AML-193 (cell line): ENCODE measurements around the gene PDE4D.
"Not testable (repeated sequence)": the region's sequence is repeated elsewhere in the genome, so short reads cannot be mapped to it uniquely, and the experiment has no call there.

ENCODE experiments used
- DNase-seq, 2 experiments: peaks; one replicate each; lab custom pipeline; 2025; lab: John Stamatoyannopoulos, UW

PDE4D gene

DNA sequence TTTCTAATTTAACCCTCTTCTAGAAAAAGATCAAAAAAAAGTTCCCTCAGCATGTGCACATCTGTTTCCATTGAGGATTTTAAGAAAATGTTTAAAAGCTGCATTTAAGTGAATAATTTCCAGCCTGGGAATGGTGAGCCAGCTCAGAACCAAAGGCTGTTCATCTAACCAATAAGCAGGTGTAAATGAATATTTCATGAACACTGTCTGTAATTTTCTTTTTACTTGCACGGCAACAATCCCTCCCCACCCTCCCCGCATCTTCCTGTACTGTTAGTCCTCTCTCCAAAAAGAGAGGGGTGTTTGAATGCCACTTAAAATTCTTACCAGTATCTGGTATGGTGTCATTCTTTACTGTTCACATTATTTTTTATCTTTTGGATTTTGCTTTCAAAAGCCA lies 425.6 kb downstream of the PDE4D start:
- DNase-seq = no peak

DNA sequence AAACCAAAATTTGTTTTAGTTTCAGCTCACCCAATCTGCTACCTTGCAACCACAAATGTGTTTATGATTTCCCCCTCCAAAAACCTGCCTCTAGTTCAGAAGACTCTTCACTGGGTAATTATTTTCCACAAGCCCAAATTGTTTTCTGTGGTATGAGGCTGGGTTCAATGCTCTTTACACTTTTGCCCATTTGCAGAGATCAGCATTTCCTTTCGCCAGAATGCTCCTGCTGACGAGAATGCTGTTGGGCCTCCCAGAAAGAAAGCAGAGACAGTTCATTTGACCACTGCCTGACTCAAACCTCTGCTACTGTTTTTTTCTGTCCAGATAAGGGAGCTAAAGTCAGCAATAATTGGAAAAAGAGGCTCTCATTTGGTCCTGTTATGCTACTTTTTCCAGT lies 427.3 kb downstream of the PDE4D start:
- DNase-seq = no peak

DNA sequence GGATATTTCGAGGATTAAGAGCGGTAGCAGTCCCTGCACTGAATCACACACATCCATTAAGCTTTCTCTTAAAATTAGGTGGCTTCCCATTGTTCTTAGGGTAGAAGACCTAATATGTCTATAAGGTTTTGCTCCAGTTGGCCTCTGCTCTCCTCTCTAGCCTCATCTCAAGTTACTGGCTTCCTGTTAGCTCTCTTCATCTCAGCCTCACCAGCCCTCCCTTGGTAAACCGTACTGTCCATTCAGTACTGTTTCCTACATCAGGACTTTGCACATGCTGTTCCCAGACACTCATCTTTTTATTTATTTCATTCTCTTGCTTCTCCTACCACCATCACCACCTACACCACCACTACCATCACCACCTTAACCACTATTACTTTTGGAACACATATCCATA lies 428.6 kb downstream of the PDE4D start:
- DNase-seq = no peak

DNA sequence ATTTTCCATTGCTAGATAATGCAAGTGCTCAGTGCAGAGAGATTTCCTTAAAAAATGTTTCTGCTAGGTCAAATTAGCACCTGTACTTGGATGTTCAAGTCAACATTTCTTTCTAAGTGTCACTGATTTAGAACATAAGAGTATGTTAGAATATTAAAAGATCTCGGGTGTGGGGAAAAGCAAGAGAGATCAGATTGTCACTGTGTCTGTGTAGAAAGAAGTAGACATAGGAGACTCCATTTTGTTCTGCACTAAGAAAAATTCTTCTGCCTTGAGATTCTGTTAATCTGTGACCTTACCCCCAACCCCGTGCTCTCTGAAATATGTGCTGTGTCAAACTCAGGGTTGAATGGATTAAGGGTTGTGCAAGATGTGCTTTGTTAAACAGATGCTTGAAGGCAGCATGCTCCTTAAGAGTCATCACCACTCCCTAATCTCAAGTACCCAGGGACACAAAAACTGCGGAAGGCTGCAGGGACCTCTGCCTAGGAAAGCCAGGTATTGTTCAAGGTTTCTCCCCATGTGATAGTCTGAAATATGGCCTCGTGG lies 429.8 kb downstream of the PDE4D start:
- not testable (repeated sequence) for DNase-seq

DNA sequence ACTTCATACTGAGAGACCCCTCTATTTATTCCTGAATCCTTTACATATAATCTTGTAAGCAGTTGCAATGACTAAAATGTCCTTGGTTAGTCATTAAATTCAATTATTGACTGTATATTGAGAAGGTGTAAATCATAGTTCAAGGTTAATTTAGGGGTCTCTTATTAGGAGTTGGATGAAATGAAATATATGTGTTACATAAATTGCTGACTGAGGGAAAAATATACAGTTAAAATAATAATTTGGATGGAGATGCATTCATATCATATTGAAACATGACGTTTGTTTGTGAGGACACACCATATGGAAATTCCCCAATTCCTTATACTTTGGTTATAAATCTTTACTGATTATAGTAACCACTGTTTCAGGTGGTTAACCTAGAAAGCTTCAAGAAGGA lies 430.6 kb downstream of the PDE4D start:
- DNase-seq = no peak

DNA sequence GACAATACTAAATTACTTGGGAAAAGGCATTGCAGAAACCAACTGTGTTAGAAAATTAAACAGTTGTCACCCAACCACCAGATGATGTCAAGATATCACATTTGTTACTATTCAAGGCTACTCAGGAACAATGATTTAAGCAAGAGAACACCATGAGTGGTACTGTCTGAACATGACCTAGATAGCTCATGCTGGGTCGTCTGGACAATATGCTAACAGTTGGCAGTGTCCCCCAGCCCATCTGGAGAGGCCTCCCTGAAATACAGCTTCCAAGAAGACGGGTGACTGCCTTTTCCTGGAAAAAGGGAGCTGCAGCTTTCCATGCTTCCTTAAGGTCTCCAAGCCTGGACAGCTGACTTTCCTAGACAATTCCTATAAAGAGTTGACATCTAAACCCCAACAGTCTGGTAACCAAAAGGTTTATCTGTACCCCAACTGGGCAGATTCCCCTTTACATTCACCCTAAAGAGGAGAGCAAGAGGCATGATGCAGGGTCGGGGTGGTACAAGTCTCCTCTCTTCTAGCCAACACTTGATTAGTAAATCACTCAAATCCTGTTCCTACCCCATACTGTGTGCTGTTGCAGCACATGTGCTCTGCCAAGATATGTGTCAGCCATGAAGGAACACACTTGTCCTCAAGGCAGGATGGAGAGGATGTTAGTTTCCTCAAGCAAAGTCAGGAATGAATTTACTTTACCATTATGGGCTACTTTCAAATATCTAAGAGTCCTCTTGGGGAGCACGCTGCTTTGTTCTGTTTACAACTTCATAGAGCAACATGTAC lies 433.0 kb downstream of the PDE4D start:
- no peak for DNase-seq

DNA sequence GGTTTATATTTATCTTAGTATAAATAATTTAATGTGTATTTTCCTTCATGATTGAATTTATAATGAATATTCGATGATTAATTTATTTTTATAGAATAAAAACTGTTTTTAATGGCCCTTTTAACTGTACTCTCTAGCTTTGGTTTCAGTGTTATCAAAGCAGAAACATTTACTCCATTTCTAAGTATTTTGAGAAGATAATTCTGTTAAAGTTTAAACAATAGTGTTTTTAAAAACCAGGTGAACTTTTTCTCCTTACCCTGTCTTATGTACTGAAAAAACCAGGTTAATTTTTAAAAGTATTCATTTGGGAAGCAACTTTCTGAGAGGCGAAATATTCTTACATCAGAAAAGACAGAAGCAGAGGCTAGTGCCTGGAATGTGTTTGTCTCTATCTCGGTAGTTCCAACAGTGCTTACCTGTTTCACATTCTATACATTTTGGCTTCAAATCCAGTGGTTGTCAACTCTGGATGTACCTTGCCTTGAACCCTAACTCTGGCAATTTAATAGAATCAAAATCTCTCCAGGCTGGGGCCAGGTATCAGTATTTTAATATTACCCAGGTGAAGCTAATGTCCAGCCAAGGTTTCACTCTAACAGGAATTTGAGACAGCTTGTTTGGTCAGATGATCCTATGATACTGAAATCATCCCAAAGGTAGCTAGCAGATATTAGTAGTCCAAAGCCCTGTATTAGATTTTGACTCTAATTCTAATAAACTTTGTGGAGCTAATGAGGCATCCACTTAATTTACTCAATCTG lies 434.4 kb downstream of the PDE4D start:
- no peak for DNase-seq

DNA sequence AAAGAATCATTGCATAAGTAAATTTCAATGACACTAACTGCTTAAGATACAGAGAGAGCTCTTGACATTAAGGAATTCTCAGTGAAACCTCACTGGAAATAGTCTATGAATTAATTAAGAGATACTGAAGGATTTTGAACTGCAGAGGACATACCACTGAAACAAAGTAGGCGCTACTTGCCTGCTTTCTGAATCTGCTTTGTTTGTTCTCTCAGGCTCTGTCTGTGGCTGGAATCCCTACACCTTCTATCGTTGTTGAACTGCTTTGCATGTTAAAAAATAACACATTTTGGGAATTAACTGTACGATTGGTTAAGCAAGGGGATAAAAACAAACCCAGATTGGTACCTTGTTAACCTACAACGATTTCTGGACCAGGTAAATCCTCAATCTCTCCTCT lies 435.2 kb downstream of the PDE4D start:
- no peak for DNase-seq

DNA sequence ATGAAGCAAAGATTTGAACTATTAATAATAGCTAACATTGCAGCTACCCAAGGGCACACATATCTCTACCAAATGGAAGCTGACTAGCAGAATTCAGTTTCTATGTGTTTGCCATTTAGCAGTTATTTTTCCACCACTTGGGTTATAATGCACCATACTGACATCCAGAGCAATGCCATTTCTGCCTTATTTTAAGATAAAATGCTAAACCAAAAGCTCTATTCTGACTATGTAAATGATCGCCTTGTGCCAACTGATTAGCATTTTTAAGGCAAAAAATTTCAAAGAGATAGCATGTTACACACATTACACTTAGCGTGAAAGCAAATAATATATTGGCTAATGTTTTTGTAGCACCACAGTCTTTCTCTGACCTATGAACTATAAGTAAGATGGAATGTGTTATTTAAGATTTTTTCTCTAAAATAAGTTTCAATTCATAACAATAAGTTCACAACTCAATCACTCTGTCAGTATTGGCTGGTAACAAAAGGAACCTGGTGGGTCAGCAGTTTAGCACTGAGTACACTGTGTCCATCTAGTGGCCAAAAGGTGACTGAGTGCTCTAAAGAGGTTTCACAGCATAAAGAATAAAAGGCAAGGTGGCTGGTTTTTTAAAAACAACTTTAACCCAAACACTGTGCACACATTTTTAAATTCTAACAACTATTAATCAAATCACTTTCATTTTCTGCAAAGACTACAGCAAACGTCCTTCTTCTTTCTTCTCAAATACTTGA lies 443.5 kb downstream of the PDE4D start:
- DNase-seq = peak in 1 of 2 experiments; percentile 1

DNA sequence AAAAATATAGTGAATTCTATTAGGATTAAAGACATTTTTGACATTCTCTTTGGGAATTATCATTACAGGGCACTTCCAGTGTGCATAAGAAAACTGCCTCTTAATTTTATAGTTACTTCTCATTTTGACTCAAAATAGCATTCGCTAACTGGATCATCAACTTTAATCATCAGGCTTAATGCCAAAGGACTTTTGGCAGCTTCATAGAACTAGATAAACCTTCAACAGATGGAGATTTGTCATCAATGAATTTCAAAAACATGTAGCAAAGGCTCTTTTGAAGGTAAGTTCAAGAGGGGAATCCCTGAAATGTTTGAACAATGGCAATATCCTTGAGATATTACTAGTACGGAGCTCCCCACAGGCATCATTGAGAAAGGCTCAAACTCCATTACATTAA lies 447.2 kb downstream of the PDE4D start:
- DNase-seq = no peak

DNA sequence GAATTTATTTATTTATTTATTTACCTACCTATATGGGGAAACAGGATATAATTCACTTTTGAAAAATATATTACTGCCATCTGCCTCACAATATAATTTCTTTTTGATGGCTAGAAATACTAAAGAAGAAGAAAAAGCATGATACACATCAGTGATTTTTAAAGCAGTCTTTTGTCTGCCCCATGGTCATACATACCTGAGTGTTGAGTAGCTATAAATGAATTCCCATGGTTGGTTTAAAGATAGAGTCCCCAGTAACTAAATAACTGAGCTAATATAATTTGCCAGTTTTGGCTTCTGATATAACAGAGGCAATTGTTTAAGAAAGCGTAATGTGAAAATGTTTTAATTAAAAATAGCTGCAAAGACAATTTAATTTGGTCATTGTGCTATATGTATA lies 447.8 kb downstream of the PDE4D start:
- no peak for DNase-seq

DNA sequence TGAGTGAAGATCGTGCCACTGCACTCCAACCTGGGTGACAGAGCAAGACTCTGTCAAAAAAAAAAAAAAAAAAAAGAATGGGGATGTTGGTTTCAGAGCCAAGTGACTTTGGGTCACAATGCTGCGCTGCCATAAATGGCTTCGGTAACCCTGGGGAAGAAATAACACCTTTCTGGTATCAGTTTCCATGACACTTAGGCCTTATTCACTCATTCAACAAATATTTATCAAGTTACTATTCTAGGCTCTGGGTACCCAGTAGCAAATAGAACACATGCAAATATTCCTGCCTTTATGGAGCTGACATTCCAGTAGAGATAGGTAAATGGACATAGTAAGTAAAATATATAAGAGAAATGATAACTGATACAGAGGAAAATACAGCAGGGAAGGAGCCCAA lies 454.2 kb downstream of the PDE4D start:
- no peak for DNase-seq

DNA sequence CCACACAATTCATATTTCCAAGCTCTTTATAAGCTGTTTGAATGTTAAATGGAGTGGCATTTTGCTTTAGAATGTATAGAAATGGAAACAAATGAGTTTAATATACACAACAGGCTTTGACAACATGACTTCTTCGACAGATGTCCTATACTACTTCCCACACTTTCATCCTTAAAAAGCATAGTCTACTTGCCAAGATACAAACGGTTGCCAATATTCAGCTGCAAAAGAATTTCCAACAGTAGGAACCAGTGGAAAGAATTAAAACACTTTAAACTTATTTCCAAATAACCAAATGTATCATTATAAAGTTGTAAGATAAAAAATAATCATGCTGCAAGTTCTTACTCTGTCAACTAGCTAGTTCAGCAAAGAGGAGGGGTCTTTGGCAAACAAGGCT lies 456.4 kb downstream of the PDE4D start:
- DNase-seq = no peak

DNA sequence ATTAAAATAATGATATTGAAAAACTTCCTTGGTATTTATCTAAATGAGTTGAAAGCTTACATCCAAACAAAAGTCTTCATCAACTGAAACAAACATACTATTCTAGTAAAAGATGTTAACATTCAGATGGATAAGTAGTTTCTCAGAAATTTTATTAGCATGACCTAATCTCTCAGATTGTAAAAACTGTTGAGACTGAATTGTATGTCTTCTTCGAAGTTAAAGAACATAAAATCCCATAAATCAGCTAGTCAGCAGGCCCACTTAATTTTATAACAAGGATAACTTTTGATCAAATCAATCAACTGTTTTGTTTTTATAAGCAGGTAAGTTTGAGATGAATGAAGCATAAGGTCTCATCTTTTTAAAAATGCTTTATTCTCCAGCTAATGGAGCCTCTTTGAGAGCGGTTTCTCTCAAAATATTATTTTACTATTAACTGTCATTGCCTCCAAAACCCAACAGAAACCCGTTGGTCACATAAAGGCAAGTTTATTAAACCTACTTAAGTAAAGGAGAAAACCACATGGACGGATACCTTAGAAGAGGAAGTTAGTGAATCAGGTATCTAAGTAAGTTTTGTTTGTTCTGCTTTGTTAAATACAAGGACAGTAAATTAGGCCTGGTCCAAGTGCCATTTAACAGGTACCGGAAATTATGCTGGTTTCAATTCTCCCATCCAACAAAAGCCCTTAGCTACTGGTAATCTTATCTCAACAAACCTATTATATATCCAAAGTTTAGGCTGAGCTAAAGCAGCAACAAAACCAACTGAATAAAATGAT lies 457.0 kb downstream of the PDE4D start:
- no peak for DNase-seq

DNA sequence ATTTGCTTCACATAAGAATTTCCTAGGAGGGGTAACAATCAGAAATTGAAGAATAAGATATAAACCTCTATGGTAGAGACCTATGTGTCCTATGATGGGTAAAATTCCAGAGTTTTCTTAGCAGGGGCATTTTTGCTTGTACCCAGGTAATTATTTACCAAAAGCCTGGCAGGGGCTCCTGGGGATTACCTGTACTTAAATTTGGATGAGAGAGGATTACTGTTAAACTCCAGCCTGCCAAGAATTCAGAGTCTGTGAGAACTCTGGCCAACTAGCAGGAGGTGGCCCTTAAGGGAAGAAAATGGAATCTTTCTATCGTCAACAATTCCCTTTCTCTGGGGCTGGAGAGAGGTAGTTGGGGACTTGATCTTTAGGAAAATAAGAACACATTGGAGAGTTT lies 460.4 kb downstream of the PDE4D start:
- DNase-seq = no peak

DNA sequence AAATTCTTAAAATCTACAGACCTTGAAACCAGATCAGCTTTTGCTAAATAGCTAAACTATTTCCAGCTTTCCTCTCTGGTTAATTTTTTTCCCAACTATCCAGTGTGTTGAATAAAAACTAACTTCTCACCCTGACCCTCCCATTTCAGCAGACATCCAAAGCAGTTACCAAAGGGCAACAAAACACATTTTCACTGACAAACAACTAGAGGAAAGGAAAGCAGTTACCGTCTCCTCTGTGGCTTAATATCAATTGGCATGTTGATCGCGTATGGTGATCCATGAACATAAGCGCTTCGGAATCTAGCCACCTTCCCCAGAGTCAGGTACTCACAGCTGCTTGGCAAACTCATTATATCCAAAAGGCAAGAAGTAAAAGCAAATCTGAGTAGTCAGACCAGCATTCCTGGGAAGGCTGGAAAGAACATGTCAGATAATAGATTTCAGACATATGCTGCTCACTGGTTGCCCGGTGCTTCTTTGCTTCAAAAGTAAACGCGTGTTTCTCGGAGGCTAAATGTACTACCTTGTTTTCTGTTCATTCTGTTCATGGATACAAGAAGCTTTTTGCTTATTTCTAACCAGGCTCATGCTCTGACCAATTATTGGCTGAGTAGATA lies 463.4 kb downstream of the PDE4D start:
- no peak for DNase-seq

DNA sequence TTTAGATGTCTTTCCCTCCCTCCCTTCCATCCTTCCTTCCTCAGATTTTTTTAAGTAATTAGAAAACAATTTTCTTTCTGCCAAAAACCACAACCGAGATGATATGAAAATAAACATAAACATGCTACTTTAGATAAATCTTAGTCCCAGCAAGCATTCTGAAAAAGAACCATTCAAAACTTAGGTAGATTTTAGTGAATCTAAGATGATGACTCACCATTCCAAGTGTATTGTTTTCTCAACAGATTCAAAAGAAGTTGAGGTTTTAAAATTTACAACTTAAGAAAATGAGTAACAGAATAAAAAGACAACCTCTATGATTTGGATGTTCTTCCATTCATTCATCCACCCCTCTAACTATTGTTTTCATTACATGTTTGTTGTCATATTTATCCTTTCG lies 465.1 kb downstream of the PDE4D start:
- no peak for DNase-seq

DNA sequence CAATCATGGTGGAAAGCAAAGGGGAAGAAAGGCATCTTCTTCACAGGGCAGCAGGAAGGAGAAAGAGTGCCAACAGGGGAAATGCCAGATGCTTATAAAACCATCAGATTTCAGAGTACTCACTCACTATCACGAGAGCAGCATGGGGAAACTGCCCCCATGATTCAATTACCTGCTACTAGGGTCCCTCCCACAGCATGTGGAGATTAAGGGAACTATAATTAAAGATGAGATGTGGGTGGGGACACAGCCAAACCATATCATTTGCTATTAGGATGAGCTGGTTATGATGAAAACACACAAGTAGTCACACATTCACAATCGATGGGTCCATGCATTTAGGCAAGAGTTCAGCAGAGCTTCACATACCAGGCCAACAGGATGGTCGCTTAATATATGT lies 469.0 kb downstream of the PDE4D start:
- DNase-seq = no peak

DNA sequence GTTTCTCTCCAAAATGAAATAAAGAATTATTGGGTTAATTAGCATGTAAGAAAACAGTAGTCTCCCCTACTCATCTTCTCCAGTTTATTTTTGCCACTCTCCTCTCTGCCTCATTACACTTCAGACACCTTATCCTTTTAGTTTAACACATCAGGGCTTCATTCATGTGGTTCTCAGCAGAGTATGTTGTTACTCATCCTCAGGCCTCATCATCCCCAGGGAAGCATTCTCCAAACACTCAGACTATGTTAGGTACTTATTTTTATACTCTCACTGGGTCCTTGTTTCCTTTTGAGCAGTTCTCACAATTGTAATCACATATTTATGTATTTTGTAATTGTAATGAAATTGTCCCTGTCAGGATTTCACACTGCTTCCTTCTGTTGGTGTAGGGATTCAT lies 470.5 kb downstream of the PDE4D start:
- no peak for DNase-seq

DNA sequence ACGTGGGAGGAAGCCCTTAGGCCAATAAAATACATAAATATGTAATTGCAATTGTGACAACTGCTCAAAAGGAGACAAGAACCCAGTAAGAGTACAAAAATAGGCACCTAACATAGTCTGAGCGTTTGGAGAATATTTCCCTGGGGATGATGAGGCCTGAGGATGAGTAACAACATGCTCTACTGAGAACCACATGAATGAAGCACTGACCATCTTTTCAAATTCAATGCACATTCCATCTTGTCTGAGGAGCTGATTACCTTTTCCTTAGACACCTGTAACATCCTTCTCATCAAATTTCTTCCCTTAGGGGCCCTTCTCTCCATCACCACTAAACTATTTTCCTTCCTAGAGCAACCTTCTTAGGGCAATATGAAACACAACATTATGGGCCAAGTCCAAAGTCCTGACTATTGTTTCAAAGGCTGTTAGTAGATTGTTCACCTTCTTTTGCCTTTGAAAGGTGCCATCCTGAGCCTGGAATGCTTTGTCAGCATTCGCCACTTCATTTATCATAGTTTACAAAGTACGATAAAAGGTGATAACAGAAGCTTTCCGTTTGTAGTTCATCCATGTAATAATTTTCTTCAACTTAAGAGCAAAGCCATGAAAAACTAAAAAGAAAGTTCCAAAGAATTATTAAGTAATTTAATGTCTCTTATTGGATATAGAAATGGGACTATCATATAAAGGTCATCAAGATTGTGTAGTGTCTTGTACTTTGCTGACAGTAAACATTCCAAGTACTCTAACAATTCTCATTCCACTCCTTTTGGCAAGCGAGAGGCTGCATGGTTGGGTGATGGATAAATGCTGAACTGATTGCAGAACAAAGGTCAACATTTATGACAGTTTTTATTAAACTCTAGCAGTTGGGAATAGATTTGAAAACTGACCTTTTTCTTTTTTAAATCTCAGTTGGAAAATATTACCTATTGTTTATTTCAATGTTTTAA lies 471.3 kb downstream of the PDE4D start:
- no peak for DNase-seq
